ENCODE data around the gene ZNHIT6.
"Not testable (repeated sequence)": the region's sequence is repeated elsewhere in the genome, so short reads cannot be mapped to it uniquely, and the experiment has no call there.

The ZNHIT6 gene

DNA sequence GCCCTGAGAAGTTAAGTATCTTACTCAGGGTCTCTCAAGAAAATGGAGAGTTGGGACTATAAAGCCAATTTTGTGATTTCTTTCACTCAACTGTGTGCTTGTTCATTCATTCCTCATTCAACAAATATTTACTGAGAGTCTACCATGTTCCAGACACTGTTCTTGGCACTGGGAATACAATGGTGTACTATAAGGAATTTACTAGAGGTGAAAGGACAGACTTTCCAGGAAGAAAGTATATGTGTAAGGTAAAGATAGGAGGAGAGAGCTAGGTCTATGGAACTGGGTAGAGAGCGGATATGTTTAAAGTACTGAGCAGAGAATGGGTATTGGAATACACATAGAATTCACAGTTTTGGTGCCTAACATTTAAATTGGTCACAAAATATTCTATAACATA lies 42.3 kb downstream of the ZNHIT6 start:
- DNase-seq (ENCODE audit: low spot score) = no peak

GRCh38 chr1:85663382-85663781 lies 44.9 kb downstream of the ZNHIT6 start:
- no peak for DNase-seq (ENCODE audit: low spot score)

GRCh38 chr1:85661767-85662166 lies 46.5 kb downstream of the ZNHIT6 start:
- no peak for DNase-seq (ENCODE audit: low spot score)

GRCh38 chr1:85660541-85660940 lies 47.7 kb downstream of the ZNHIT6 start:
- DNase-seq (ENCODE audit: low spot score) = no peak

DNA sequence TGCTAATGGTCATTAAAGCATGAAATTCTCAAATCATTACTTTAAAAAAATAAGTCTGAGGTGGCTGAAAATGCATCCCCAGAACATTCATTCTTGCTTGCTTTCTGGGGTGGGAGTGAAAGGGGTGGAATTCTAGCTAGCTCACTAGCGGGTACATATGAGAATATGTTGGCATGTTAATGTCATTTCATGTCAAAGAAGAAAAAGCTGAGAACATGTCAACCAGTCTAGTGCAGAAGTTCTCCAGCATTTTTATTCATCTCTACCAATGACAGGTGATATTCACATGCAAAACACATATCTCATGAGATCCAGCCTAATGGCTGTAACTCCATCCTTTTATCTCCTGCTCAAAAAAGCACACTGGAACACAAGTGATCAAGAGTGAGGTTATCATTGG lies 49.1 kb downstream of the ZNHIT6 start:
- no peak for DNase-seq (ENCODE audit: low spot score)

DNA sequence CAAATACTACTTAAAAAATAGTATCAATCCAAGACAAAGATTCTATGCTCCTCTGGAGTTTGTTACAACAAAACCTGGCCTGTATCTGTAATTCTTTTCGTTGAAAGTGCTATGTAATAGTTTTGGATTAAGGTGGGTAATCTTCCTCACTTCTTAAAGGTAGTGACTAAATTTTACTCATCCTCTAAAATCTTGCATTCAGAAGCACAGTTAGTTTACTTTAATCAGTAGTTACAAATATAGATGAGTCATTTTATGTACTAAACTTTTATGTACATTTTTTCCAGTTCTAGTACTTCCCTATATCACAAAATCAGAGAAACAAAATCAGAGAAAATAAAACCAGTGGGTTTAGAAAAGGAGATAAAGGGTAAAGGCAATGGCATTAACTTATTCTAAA lies 51.3 kb downstream of the ZNHIT6 start:
- DNase-seq (ENCODE audit: low spot score) = no peak

DNA sequence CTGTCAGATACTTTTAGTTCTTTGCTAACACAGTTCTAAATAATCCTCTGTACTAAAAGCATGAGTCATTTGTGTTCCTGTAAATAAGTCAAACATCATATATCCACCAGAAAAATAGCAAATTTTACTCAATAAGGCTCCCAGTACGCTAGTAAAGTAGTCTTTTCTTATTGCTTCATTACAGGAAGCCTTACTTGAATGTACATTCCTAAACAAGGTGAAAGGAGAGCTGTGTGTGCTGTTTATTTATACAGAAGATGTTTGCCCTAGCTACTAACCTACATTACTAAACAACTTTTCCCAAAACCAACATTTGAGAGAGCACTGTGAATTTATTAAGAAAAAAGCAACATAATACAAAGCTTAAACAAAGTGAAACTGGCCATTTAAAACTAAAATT lies 52.0 kb downstream of the ZNHIT6 start:
- no peak for DNase-seq (ENCODE audit: low spot score)

GRCh38 chr1:85655315-85655714 lies 52.9 kb downstream of the ZNHIT6 start:
- no peak for DNase-seq (ENCODE audit: low spot score)

DNA sequence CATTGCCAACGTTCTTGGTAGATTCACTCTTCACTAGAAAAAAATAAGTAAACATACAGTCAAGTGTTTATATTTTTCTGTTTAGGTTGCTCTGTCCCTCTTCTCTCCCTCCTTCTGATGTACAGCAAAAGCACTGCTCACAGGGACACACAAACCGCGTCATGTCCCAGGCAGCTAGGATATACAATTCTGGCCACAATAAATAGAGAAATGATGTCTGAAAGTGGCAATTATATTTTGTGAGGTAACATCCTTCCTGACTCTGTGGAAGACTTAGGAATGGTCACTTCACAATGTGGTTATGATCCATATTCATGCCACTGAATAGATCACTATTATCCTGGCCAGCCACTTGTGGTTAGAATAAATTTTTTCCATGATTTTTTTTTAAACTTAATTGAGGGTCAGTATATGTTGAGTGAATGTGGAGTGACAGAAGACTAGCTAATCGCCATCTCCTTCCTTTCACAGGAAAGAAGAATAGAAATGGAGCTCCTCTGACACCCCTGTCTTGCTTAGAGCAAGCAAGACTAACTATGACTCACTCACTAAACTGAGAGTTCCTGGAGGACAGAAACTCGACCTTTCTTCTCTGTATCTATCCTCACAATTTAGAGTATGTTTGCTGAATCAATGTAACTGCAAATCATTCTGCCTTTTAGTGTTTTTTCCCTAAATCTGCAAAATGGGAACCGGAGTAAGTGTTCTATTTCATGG lies 54.0 kb downstream of the ZNHIT6 start:
- DNase-seq (ENCODE audit: low spot score) = no peak

DNA sequence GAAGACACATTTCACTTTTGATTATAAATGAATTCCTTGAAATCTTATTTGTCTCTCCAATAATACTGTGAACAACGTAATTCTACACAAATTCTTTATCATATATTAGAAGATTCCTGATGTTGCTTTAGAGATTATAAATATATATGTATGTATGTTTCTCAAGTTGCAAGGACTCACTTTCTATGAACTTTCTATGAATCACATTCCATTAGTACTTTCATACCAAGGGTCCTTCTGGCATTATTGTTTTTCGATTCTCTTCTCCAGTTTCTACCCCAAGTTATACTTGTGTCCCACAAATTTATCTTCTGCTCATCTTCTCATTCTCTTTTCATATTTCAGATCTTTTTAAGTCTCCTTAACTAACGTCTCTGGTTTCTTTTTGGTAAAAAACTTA lies 55.9 kb downstream of the ZNHIT6 start:
- no peak for DNase-seq (ENCODE audit: low spot score)

GRCh38 chr1:85650645-85651044 lies 57.6 kb downstream of the ZNHIT6 start:
- no peak for DNase-seq (ENCODE audit: low spot score)

DNA sequence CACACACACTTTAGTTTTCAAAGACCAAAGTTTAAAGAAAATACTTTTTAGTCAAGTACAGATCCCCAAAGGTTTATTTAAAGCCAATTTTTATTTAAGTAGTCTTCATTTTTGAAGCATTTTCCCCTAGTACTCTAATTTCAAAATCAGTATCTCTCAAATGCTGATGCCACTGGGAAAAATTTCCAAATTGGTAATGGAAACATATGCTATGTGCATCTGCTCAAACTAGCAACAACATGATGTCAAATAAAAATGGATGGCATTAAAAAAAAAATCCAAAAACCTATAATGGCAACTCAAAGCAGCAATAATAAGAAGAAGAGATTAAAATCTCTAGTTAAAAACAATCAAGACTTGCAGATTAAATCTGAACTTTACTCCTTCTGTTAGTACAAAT lies 58.6 kb downstream of the ZNHIT6 start:
- DNase-seq (ENCODE audit: low spot score) = no peak

DNA sequence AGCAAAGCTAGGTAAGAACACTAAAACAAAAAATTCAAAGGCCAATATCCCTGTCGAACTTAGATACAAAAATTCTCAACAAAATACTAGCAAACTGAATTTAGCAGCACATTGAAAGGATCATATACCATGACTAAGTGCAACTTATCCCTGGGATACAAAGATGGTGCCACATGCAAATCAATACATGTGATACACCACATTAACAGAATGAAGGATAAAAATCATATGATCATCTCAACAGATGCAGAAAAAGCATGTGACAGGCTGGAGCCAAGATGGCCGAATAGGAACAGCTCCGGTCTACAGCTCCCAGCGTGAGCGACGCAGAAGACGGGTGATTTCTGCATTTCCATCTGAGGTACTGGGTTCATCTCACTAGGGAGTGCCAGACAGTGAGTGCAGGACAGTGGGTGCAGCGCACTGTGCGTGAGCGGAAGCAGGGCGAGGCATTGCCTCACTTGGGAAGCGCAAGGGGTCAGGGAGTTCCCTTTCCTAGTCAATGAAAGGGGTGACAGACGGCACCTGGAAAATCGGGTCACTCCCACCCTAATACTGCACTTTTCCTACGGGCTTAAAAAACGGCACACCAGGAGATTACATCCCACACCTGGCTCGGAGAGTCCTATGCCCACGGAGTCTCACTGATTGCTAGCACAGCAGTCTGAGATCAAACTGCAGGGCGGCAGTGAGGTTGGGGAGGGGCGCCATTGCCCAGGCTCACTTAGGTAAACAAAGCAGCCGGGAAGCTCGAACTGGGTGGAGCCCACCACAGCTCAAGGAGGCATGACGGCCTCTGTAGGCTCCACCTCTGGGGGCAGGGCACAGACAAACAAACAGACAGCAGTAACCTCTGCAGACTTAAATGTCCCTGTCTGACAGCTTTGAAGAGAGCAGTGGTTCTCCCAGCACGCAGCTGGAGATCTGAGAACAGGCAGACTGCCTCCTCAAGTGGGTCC lies 66.4 kb downstream of the ZNHIT6 start:
- DNase-seq (ENCODE audit: low spot score) = peak; percentile 49

GRCh38 chr1:85639920-85640319 lies 68.3 kb downstream of the ZNHIT6 start:
- not testable (repeated sequence) for DNase-seq (ENCODE audit: low spot score)

GRCh38 chr1:85638412-85638811 lies 69.8 kb downstream of the ZNHIT6 start:
- no peak for DNase-seq (ENCODE audit: low spot score)

DNA sequence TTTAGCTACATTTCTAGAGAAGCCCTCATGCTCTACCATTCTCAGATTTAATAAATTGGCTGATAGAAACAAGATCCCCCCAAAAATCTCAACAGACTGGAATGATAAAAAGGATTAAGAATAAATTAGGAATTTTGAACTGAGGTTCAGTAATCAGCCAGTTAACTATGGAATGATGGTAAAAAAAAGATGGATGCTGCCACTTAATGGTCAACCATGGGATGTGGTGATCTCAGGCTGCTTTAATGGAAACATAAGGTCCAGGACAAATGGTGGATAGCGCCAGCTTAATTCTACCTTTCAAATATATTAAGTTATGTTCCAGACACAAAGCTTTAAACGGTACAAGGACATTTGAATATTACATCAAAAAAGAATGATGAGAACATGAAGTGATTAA lies 77.7 kb downstream of the ZNHIT6 start:
- no peak for DNase-seq (ENCODE audit: low spot score)

DNA sequence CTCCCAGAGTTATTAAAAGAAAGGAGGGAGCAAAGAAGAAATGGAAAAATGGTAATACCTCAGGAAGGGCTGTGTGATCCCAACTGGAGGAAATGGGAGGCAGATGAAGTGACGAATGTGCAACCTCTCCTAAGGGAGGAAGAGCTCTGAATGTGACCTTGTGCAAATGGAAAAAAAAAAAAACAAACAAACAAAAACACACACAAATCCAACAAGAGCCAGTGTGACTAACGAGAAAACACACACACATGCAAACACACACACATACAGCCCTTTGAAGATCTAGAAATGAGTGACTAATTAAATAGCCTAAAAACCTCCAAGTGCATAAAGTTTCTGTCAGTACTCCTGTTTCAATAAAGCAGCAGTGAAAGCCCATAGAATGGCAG lies 78.7 kb downstream of the ZNHIT6 start:
- no peak for DNase-seq (ENCODE audit: low spot score)

DNA sequence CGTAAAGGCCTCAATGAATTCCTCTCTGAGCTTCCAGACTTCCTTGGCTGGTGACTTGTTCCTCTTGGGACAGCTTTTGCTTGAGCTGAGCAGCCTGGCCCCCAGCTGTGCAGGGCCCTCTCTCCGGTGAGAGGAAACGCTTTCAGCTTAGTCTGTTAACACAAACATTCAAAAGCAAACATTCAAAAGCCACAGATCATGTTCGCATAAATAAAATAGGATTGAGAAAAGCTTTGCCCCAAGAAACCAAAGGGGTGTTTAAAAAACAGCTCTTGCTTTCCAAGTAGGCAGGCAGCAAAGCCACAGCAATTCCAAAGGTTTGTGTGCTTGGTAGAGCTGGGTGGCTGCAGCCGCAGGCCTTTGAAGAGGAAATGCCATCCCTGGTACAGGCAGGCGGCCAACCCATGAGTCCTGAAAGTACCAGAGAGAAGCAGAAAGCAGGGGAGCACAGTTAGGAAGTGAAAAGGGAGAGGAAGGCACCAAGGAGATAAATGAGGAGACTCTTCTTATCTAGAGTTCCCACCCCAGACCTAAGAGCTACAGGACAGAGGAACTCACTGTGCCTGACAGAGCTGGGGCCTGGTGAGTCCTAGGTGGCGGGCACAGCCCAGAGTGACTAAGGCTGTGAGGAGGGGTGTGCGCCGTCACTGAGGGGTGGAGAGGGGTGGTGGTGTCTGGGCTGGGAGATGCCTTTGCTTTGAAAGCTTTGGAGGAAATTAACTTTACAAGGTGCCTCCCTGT lies 79.3 kb downstream of the ZNHIT6 start:
- DNase-seq (ENCODE audit: low spot score) = peak; percentile 47

DNA sequence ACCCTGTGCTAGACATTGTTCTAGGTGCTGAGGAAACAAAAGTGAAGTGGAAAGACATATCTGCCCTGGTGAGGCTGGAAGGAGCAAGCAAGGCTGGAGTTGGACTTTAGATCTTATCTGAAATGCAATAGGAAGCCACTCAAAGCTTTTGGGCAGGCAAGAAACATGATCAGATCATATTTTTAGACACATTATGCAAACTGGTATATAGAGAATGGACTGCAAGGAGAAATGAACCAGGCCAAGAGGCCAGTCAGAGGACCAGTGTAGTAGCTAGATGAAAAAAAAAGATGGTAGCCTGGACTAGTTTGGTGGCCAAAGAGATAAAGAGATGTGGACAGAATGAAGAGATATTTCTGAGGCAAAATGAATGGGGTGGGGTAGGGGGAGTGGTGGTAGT lies 81.4 kb downstream of the ZNHIT6 start:
- no peak for DNase-seq (ENCODE audit: low spot score)

DNA sequence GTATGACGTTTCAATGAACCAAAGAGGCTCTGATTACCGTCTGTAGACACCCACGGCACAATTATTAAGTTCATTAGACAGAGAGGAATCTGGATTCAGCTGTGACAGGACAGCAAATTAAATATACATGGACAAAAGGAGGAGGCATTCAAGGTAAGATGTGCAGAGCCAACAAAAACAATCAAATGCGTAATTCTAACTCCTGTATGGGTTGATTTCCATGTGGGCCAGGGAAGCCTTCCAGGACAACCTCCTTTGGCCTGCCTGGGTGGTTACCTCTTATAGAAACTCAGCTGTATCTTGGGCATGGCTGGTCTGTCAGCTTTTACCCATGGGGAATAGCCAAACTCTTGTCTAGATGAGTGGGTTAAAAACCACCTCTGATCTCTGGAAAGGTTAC lies 83.9 kb downstream of the ZNHIT6 start:
- no peak for DNase-seq (ENCODE audit: low spot score)

- no peak for DNase-seq (ENCODE audit: low spot score)
Observed at GRCh38 chr1:85623061-85623471, 85.2 kb downstream of the ZNHIT6 start.

DNA sequence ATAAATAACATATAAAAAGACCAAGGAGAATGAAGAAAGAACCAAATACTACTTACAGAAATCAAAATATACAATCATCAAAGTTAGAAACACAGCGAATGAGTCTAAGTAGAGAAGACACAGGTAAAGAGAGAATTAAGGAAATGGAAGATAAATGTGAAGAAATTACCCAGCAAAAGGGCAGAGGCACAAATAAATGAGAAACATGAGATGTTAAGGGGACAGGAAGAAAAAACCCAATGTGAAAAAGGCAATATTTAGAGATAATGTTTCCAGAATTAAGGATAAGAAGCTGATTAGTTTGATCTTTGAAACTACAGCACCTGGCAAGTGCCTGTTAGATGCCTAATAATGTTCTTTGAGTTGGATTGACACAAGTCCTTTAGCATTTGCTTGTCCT lies 86.8 kb downstream of the ZNHIT6 start:
- no peak for DNase-seq (ENCODE audit: low spot score)

DNA sequence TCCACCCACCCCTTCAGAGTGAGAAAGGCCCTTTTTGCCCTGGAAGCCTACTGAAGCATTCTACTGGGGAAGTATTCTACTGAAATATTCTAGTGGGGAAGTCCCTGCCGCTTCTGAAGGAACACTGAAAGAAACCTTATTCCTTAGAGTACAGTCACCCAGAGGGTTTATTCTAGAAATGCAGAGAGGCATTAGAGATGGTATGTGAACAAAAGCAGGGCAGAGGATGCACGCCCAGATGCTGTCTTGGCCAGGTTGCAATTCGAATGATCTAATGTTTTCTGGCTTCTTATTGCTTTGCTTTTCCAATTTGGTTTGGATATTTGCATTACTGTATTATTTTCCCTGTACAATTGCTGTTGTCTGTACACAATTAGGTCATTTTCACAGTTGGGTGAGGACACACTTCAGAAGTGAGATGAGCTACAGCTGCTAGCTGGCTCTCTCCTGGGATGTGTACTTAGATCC lies 90.6 kb downstream of the ZNHIT6 start:
- no peak for DNase-seq (ENCODE audit: low spot score)
